B cell (primary cell): ENCODE results near the gene TPRN. TPM values are rescaled to one million over a fixed set of nuclear protein-coding genes. Genes with fewer than 3 reads are reported as not detected.

ENCODE experiments used
- ATAC-seq: fragments of 200-7000 bp; cut with Tn5 transposase; one replicate; pipeline ENCODE4 v1.10.0; 2021; ENCODE audit warnings: low read depth, mild to moderate bottlenecking, moderate number of reproducible peaks, moderate library complexity
- CTCF ChIA-PET: fragments of 350-600 bp; sonication (Branson Sonifier 250); formaldehyde crosslinking; loops from one replicate; lab custom pipeline; 2021; ENCODE audit warnings: antibody characterized with exemption, inconsistent platforms; lab: Charles Lee
- POLR2A ChIA-PET: fragments of 350-600 bp; sonication (Branson Sonifier 250); formaldehyde crosslinking; loops from one replicate; lab custom pipeline; 2021; ENCODE audit warnings: antibody characterized with exemption; lab: Charles Lee
- DNase-seq: peaks from one replicate; pipeline ENCODE4 v3.0.0; 2013
- H2AFZ ChIP-seq: 2 replicates; pipeline ENCODE4 v1.6.1; 2012; ENCODE audit warnings: mild to moderate bottlenecking, low read depth, low read length; ENCODE audit not compliant: insufficient read depth, poor library complexity, severe bottlenecking
- H3K27ac ChIP-seq, 2 donors: 1 replicate in 1 of 2; 2 replicates in 1 of 2; pipeline ENCODE4 v1.5.1; 2012 to 2013; ENCODE audit warnings: low read length in 2 of 2, mild to moderate bottlenecking in 2 of 2, moderate library complexity in 1 of 2
- H3K27me3 ChIP-seq, 4 experiments: fragments of 200-600 bp in 1 of 4; sonication (generic) in 1 of 4; replicated peaks in 1 of 4; 1 replicate in 2 of 4; 2 replicates in 2 of 4; pipeline versions ENCODE4 v1.6.1 to v1.7.0; 2013 to 2016; ENCODE audit warnings: low read length in 3 of 4, mild to moderate bottlenecking in 2 of 4, mixed read lengths in 1 of 4, moderate library complexity in 1 of 4; ENCODE audit not compliant: insufficient read depth in 4 of 4, control insufficient read depth in 3 of 4; ENCODE audit errors: control extremely low read depth in 1 of 4
- H3K36me3 ChIP-seq, 2 experiments: replicated peaks in 1 of 2; 1 replicate in 1 of 2; 2 replicates in 1 of 2; pipeline versions ENCODE4 v1.6.1 to v1.7.1; 2013; ENCODE audit warnings: low read length in 1 of 2; ENCODE audit not compliant: insufficient read depth in 2 of 2, control insufficient read depth in 1 of 2; ENCODE audit errors: control extremely low read depth in 1 of 2, extremely low read depth in 1 of 2
- H3K4me1 ChIP-seq, 2 donors: fragments of 200-600 bp in 1 of 2; sonication (generic) in 1 of 2; 1 replicate in 1 of 2; 2 replicates in 1 of 2; pipeline versions ENCODE4 v1.5.1 to v1.6.1; 2013 to 2017; ENCODE audit warnings: low read length in 2 of 2; ENCODE audit not compliant: control insufficient read depth in 2 of 2, insufficient read depth in 2 of 2
- H3K4me2 ChIP-seq: replicated peaks from 2 replicates; pipeline ENCODE3; 2012; ENCODE audit warnings: mild to moderate bottlenecking, low read depth, low read length; ENCODE audit not compliant: poor library complexity, severe bottlenecking
- H3K4me3 ChIP-seq, 5 experiments: fragments of 200-600 bp in 1 of 5; sonication (generic) in 1 of 5; 1 replicate in 3 of 5; 2 replicates in 2 of 5; pipeline versions ENCODE4 v1.5.1 to v1.7.0; 2011 to 2016; ENCODE audit warnings: low read length in 4 of 5, mild to moderate bottlenecking in 4 of 5, low read depth in 2 of 5, control low read depth in 1 of 5, moderate library complexity in 1 of 5; ENCODE audit not compliant: insufficient read depth in 1 of 5; ENCODE audit errors: control extremely low read depth in 1 of 5, extremely low read depth in 1 of 5
- H3K79me2 ChIP-seq: fragments of 200-600 bp; sonication (generic); one replicate; pipeline ENCODE4 v1.6.0; 2016; ENCODE audit warnings: low read length; ENCODE audit not compliant: control insufficient read depth, insufficient read depth
- H3K9ac ChIP-seq: fragments of 200-600 bp; sonication (generic); 2 replicates; pipeline ENCODE4 v1.6.1; 2017; ENCODE audit warnings: mild to moderate bottlenecking, low read length, moderate library complexity
- H3K9me3 ChIP-seq, 3 donors: one replicate each; pipeline versions ENCODE4 v1.6.1 to v1.7.1; 2013; ENCODE audit warnings: low read length in 2 of 3; ENCODE audit not compliant: control insufficient read depth in 2 of 3, insufficient read depth in 1 of 3; ENCODE audit errors: control extremely low read depth in 1 of 3
- H4K20me1 ChIP-seq: 2 replicates; pipeline ENCODE4 v1.6.0; 2012; ENCODE audit warnings: mild to moderate bottlenecking, low read length; ENCODE audit not compliant: insufficient read depth, control insufficient read depth, poor library complexity, severe bottlenecking
- H3K27ac Mint-ChIP-seq: one replicate; pipeline ENCODE4 v1.8.0; 2021; ENCODE audit warnings: mixed read lengths
- H3K27me3 Mint-ChIP-seq: one replicate; pipeline ENCODE4 v1.8.0; 2021; ENCODE audit warnings: mixed read lengths
- H3K4me1 Mint-ChIP-seq: one replicate; pipeline ENCODE4 v1.8.0; 2021; ENCODE audit warnings: mixed read lengths
- H3K4me3 Mint-ChIP-seq: one replicate; pipeline ENCODE4 v1.8.0; 2021; ENCODE audit warnings: mixed read lengths
- H3K9me3 Mint-ChIP-seq: one replicate; pipeline ENCODE4 v1.8.0; 2022; ENCODE audit warnings: mixed read lengths; ENCODE audit not compliant: insufficient read depth
- CTCF ChIP-seq: fragments of 200-600 bp; IDR thresholded peaks from one replicate; pipeline ENCODE4 v1.8.0; 2022; ENCODE audit warnings: antibody characterized with exemption, mild to moderate bottlenecking
- EZH2 ChIP-seq: IDR thresholded peaks from 2 replicates; pipeline ENCODE4 v1.6.1; 2012; ENCODE audit warnings: borderline replicate concordance, low read depth, mild to moderate bottlenecking, moderate library complexity, low read length; ENCODE audit not compliant: insufficient read depth, poor library complexity, severe bottlenecking
- WGBS: methylation state at CpG from one replicate; pipeline ENCODE4 v1.1.5; 2013; ENCODE audit warnings: missing lambda C conversion rate; ENCODE audit not compliant: insufficient coverage; 5-methylcytosine and 5-hydroxymethylcytosine counted together
- intact Hi-C: fragments of 100-400 bp; cut with micrococcal nuclease; formaldehyde crosslinking; loops from one replicate; pipeline ENCODE4 v1.10.0; 2022
- polyA plus RNA-seq: library from polyadenylated mRNA; depleted of rRNA; stranded (reverse); fragments of >200 nt; gene quantifications from 2 replicates; pipeline ENCODE4 v1.2.3, GENCODE V29; 2012
- total RNA-seq, 2 donors: library from RNA; stranded (reverse); fragments of 120-200 nt in 1 of 2; gene quantifications; 1 replicate in 1 of 2; 2 replicates in 1 of 2; pipeline versions ENCODE4 v1.2.3 to v1.2.4, GENCODE V29; 2013 to 2022

TPRN gene
- total and polyA plus RNA-seq, 2 donors (not counting 1 experiment from before 2014, with no cell fraction given), result 5.7 to 16.3 TPM

DNA sequence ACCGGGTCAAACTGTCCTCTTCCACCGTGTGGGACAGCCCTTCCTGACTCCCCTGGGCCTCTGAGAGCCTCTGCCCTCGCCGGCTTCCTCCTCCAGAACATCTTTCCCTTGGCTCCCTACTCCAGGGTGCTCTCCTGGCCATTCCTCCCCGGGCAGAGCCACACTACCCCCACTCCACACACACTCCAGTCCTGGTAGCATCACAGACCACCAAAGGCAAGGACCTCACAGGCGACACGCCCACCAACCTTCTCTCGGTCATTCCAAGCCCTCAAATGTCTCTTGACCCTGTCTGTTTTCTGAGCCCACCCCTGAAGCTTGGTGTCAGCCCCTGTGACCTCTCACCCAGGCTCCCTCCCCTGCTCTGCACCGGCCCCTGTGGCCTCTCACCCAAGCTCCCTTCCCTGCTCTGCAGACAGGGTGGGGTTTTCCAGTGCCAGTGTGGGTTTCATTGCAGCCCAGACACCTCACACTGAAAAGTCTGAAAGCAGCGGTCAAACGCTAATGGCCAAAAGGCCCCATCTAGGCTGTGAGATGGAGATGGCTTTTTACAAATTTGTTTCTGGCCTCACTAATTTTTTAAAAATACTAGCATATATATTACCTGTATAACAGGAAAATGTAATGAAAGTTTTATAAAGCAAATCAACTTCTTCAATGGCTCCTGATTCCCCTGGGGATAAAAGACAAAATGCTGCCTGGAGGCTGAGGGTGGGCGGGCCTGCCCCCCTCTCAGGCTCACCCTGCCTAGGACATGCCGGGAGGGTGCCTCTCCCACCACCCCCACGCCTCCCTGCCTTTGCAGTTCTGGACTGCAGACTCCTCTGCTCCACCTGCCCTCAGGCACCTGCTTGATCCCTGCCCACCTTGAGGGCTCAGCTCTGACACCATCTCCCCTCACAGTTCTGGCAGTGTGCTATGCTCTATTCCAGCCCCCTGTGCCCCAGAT is 41.2 kb downstream of the TPRN start:
- peaks cover 0 to 33% (median 0%) of the 10 kb centered on the region in 3 donors for H3K9me3 ChIP-seq
- POLR2A ChIA-PET, result no interaction called here

More for the DNA sequence above, 41.2 kb downstream of the TPRN start:
- Histone ChIP-seq H3K4me2 (no peak overlapping the region), H2AFZ (no peak overlapping the region), H3K36me3 (no peaks in the 10 kb centered on the region), H3K4me3 (no peak overlapping the region), H4K20me1 (no peaks in the 10 kb centered on the region), H3K79me2 (no peaks in the 10 kb centered on the region), H3K9ac (no peak overlapping the region), H3K27me3 (peaks cover 0 to 81% (median 25%) of the 10 kb centered on the region in 4 experiments), H3K27ac (no peak overlapping the region), H3K4me1 (peaks cover 22 to 34% of the 10 kb centered on the region in 2 donors)
- H3K4me1 Mint-ChIP-seq, result peaks cover 29% of the 10 kb centered on the region
- H3K4me3 Mint-ChIP-seq, result peak overlapping the region; percentile 7
- no peak for ATAC-seq
- TF ChIP-seq EZH2, result no peak
- no peak for TF ChIP-seq CTCF
- DNase-seq, result no peak
- 46% methylated on average over 12 of the region's 14 CpGs for WGBS
- no peaks in the 10 kb centered on the region for H3K9me3 Mint-ChIP-seq
- CTCF ChIA-PET, result no interaction called here
- H3K27me3 Mint-ChIP-seq, result peaks cover 47% of the 10 kb centered on the region
- intact Hi-C loops, result loop anchor here (5.0 kb wide), 1 partner anchor 37 kb away; no protein-coding TSS in a partner anchor
- peak overlapping the region; percentile 11 for H3K27ac Mint-ChIP-seq
